HUDEP-2 (cell line): ENCODE measurements around the gene DAB1.

ENCODE experiments used
- DNase-seq, 76 experiments: peaks; one replicate each; lab custom pipeline; 2025; ENCODE audit not compliant: unreplicated experiment in 76 of 76; lab: John Stamatoyannopoulos, UW

The DAB1 gene

GRCh38 chr1:56967900-56968832 is 455.7 kb downstream of the DAB1 start:
- DNase-seq, result peak in 11 of 76 experiments; percentile 1 to 27 (median 4)

- no peak for DNase-seq
Observed at GRCh38 chr1:56967355-56967754, 456.5 kb downstream of the DAB1 start.

DNA sequence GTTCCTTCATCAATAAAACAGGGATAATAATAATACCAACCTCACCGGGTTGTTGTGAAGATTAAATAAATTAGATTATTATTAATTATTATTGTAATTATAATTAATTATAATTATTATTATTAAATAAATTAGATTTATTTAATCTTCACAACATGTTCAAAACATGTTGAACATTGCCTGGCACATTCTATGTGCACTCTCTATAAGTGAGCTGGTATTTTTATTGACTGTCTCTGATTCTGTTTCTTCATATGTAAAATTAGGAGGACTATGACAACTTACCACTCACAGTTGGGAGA is 457.2 kb downstream of the DAB1 start:
- no peak for DNase-seq

DNA sequence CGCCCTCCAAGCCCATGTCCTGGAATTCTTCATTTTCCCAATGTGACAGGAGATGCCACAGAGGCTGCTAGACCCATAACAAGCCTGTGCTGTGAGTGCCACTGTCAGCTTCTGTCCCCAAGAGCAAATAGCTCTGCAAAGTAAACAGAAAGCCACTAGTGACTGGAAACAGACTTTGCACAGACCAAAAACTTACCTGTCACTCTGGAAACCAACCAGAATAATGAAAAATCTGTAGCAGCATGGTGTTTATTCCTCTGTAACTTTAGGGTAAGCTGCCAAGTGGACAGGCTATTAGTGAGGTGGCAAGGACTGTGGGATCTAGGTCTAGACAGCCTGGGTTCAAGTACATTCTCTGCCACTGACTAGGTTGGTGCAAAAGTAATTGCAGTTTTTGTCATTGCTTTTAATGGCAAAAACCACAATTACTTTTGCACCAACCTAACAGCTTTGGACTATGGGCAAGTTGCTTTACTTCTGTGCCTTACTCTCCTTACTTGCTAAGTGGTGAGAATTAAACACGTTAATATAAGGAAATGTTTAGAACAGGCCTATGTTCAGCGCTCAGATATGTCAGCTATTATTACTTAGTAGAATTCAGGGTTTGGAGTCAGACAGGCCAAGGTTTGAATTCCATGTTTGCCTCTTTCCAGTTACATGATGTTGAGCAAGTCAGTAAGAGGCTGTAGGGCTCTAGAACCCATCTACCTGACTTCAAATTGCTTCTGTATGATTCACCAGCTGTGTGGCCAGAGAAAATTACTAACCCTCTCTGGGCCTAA is 457.8 kb downstream of the DAB1 start, which contains the start of gene C8B:
Gene C8B (minus strand): TSS at position 100 of the 782 bp plus-strand sequence. CDS start 67 bp downstream, at position 33.
- no peak for DNase-seq

GRCh38 chr1:56965191-56965590 is 458.7 kb downstream of the DAB1 start:
- no peak for DNase-seq

GRCh38 chr1:56964349-56965017 is 459.4 kb downstream of the DAB1 start:
- DNase-seq, result no peak

DNA sequence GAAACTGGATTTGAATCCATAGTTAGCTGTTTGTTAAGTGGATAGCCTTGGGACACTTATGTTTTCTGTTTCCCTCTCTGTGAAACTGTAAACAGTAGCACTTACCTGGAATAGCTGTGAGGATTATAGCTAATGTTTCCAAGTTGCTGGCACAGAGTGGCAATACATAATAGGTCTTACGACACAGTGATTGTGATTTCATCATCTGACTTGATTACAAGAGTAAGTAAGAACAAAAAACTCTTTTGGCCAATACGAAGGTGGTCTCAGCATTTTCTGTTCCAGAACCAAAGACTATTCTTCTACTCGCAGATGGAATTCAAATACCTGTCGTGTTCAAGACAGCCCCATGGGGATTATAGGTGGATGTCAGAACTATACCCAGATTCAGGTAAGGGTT is 460.2 kb downstream of the DAB1 start:
- DNase-seq, result no peak

DNA sequence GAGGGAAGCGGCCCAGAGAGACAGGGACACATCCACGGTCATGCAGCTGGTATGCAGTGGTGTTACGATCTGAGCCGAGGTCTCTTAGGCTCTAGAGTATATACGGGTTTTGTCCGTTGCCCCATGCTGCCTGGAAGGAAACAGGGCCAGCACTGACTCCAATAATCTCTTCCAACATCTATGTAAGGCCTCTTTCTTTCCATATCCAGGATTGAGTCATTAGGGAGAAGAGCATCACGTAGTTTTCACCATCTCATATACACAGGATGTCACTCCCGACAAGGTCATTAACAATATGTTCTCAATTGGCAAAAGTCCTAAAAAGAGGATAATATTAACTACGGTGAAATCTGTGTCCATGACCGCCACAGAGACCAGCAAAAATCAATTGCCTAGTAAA is 462.4 kb downstream of the DAB1 start:
- no peak for DNase-seq

DNA sequence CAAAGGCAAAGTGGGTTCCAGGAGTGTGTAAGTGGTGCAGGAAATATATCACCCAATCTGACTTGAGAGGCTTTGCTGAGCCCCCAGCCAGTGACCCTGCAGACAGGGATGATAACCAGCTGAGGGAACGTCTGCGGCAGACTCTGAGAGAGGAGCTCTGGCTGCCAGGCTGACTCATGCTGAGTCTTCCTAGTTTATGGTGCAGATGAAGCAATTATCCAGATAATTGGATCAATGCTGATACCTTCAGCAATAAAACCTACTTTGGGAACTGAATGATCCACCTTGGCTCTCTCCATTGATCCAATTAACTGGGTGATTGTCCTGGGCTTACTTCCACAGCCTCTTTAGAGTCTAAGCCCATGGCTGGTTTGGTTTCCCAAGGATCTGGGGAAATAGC is 465.3 kb downstream of the DAB1 start:
- DNase-seq, result no peak

DNA sequence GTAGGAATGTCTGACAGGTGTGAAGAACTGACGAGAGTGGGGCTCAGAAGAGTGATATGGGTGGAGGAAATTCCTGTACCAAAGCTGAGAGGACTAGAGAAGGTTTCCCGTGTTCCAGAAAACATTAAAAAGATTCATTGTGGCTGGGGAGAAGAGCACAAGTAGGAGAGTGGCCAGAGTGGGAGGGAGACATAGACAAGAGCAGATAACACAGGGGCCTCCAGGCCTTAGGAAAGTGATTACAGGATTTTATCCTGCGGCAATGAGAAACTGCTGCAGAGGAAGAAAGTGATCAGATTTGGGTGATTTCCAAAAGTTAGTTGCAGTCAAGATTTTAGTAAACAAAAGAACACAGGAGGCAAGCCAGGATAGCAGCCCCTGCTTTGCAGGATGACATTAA is 465.9 kb downstream of the DAB1 start:
- no peak for DNase-seq

DNA sequence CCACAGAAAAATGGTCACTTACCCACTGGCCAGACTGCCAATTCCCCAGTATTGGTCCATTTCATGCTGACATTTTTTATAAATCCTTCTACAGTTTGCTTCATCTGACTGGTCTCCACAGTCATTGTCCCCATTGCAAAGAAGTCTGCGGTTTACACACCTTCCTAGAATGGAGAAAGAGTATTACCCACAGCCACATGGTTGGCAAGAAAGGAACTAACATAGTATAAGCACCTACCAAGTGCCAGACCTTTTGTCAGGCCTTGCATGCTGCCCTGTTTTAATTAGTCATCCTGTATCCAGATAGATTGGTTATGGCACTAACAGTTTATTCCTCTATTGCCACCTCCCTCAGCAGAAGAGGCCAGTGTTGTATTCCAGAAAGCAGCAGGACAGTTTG is 469.2 kb downstream of the DAB1 start:
- no peak for DNase-seq

DNA sequence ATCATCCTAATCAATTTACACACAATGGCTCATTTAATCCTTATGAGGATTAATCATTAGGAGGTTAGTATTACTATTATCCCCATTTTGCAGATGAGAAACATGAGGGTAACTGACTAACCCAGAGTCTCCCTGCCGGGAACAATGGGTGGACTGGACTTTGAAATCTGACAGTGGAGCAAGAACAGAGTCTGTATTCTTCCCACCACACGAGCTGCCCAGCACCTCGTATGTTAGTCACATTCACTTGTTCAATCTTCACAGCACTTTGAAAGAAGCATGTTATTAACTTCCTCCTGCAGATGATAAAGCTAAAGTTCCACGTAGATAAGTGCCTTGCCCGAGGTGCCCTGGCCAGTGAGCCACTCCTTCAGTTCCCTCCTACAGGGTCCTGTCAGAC is 470.5 kb downstream of the DAB1 start:
- no peak for DNase-seq

DNA sequence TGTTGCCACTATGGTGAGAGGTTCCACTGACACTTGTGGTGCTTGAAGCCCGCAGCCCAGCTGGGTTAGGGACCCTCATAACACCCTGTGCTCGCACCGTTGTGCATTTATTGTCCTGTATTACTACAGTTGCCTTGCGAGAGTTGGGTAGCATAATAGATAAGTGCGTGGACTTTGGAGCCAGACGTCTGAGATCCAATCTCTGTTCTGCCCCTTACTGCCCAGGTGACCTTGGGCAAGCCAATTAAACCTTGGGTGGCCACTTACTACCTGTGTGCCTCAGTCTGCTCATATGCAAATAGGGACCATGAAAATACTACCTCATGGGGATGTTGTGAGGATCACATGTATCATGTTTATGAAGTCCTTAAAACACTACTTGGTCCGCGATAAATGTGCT is 471.4 kb downstream of the DAB1 start:
- no peak for DNase-seq

DNA sequence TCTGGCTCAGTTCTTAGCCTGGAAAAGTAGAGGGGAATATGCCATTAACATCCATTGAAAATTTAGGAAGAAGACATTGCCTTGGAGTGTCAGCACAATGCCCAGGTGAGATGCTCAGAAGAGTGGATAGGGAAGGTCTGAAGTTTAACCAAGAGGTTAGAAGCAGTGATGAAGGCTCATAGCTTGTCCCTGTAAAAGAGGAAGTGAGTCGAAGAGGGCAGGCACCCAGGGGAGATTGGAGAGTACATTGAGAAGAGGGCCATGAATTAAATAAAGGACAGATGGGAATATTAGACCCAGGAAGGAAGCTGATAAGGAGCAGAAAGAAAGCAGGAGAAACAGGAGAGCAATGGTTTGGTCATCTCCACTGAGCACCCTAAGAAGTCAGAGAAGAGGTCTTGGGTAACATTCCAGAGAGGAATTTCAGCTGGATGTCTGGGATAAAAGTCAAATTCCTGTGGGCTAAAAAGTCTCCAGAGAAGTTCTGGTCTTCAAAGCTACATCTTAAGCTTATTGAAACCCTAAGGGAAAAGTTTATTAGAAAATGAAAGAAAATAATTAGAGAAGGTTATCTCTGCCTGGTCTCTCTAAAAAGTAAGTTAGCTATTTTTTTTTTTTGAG is 475.3 kb downstream of the DAB1 start:
- no peak for DNase-seq
